ENCODE measurements around the gene MGAT5. TPM values are rescaled to one million over a fixed set of nuclear protein-coding genes. Genes with fewer than 3 reads are reported as not detected.

The MGAT5 gene
- total and polyA plus RNA-seq, 2 donors from 2014 or later: 14.3 to 40.9 TPM

DNA sequence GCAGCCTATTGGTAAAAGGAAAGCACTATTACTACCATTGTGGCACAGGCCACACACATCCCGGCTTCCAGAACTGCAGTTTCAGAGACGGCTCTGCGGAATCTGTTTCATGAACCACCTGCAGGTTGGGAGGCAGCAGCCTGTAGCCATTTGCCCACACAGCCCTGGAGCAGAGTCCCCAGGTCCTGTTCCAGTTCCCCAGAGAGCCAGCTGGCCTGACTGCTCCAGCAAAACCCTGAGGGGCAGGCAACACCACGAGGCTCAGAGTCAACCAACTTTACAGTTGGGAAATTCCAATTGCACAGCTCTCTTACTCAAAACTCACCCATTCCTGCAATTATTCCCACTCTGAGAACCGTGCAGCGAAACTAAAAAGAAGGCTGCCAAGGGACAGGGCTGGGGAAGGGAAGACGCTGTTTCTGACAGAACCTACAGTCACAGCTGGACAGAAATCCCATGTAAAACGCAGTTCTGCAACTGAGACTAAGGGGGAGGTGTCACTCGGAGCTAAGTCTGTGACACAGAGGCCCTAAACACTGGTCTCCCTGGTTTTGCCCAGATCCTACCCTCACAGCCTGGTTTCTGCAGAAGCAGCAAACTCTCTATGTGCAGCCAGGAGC lies 245.5 kb downstream of the MGAT5 start:
- intact Hi-C loops (cut with DNase I): no loop called here
- TF ChIP-seq CTCF (IDR thresholded peaks at IDR 0.05; ENCODE audit: borderline replicate concordance, extremely low read depth, insufficient read depth): no peak
- H3K4me3 ChIP-seq (ENCODE audit: low read length in 3 of 3): no peak overlapping the region
- FAIRE-seq (no peak), DNase-seq (peak in 4 of 5 donors; percentile 16 to 65 (median 21))
- no peaks in the 10 kb centered on the region for H3K36me3 ChIP-seq (ENCODE audit: control insufficient read depth in 2 of 3, insufficient read depth in 3 of 3, low read length in 3 of 3)
- H3K27ac ChIP-seq (ENCODE audit: low read depth in 2 of 2, low read length in 2 of 2): no peak overlapping the region
- H3K9ac ChIP-seq (ENCODE audit: low read length in 3 of 3): no peak overlapping the region
- no peaks in the 10 kb centered on the region for H3K27me3 ChIP-seq (ENCODE audit: control insufficient read depth, insufficient read depth, low read length)
- H3K9me3 ChIP-seq (ENCODE audit: control insufficient read depth in 2 of 3, insufficient read depth in 1 of 3, low read length in 3 of 3): no peaks in the 10 kb centered on the region
- H3K4me1 ChIP-seq (ENCODE audit: control insufficient read depth in 2 of 3, insufficient read depth in 2 of 3, low read depth in 1 of 3, low read length in 3 of 3): peaks cover 0 to 14% (median 0%) of the 10 kb centered on the region in 3 donors

GRCh38 chr2:134500211-134500935 lies 246.5 kb downstream of the MGAT5 start:
- H3K9me3 ChIP-seq (ENCODE audit: control insufficient read depth in 2 of 3, insufficient read depth in 1 of 3, low read length in 3 of 3): no peaks in the 10 kb centered on the region
- H3K4me1 ChIP-seq (ENCODE audit: control insufficient read depth in 2 of 3, insufficient read depth in 2 of 3, low read depth in 1 of 3, low read length in 3 of 3): peaks cover 0 to 14% (median 0%) of the 10 kb centered on the region in 3 donors
- intact Hi-C loops (cut with DNase I): no loop called here
- H3K9ac ChIP-seq (ENCODE audit: low read length in 3 of 3): no peak overlapping the region
- no peak for TF ChIP-seq CTCF (IDR thresholded peaks at IDR 0.05; ENCODE audit: borderline replicate concordance, extremely low read depth, insufficient read depth)
- H3K4me3 ChIP-seq (ENCODE audit: low read length in 3 of 3): no peak overlapping the region
- H3K27me3 ChIP-seq (ENCODE audit: control insufficient read depth, insufficient read depth, low read length): no peaks in the 10 kb centered on the region
- DNase-seq: no peak
- H3K27ac ChIP-seq (ENCODE audit: low read depth in 2 of 2, low read length in 2 of 2): no peak overlapping the region
- H3K36me3 ChIP-seq (ENCODE audit: control insufficient read depth in 2 of 3, insufficient read depth in 3 of 3, low read length in 3 of 3): no peaks in the 10 kb centered on the region
- no peak for FAIRE-seq

DNA sequence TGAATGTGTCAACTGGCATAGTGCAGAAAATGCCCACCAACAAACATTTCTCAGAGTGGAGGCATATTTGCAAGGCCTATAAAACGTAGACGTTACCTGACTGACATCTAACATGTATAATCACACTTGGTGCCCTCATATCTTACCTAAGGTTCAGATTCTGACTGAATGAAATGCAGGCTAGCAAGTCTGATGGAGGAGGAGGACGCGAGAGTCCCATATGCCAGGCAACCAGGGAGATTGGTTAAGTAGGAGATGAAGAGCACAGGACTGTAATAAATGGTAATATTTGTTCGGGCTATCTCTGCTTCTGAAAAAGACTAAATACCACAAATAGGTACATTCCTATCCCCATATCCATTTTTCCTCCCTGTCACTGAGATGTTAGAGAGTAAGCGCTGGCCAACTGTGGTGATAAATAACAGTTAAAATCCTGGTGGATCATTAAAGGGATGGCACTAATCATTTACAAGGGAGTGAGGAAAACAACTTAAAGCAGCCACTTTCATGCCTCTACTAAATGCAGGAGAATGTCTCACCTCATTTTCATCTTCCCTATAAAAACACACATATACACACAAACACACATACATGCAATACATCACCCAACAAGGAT lies 247.7 kb downstream of the MGAT5 start:
- intact Hi-C loops (cut with DNase I): no loop called here
- H3K4me1 ChIP-seq (ENCODE audit: control insufficient read depth in 2 of 3, insufficient read depth in 2 of 3, low read depth in 1 of 3, low read length in 3 of 3): peaks cover 0 to 14% (median 0%) of the 10 kb centered on the region in 3 donors
- no peaks in the 10 kb centered on the region for H3K36me3 ChIP-seq (ENCODE audit: control insufficient read depth in 2 of 3, insufficient read depth in 3 of 3, low read length in 3 of 3)
- H3K27ac ChIP-seq (ENCODE audit: low read depth in 2 of 2, low read length in 2 of 2): no peak overlapping the region
- no peak for TF ChIP-seq CTCF (IDR thresholded peaks at IDR 0.05; ENCODE audit: borderline replicate concordance, extremely low read depth, insufficient read depth)
- DNase-seq: peak in 2 of 5 donors; percentile 35 to 53
- no peaks in the 10 kb centered on the region for H3K9me3 ChIP-seq (ENCODE audit: control insufficient read depth in 2 of 3, insufficient read depth in 1 of 3, low read length in 3 of 3)
- FAIRE-seq: no peak
- no peak overlapping the region for H3K9ac ChIP-seq (ENCODE audit: low read length in 3 of 3)
- H3K27me3 ChIP-seq (ENCODE audit: control insufficient read depth, insufficient read depth, low read length): no peaks in the 10 kb centered on the region
- H3K4me3 ChIP-seq (ENCODE audit: low read length in 3 of 3): peak overlapping the region in 1 of 3 donors; percentile 5
